ENCODE measurements around the gene PUSL1. TPM values are rescaled to one million over a fixed set of nuclear protein-coding genes. Genes with fewer than 3 reads are reported as not detected.

Gene PUSL1
- polyA plus RNA-seq, 1 donor (not counting 4 experiments of a cell fraction or from before 2014, with no cell fraction given): 11.4 TPM

DNA sequence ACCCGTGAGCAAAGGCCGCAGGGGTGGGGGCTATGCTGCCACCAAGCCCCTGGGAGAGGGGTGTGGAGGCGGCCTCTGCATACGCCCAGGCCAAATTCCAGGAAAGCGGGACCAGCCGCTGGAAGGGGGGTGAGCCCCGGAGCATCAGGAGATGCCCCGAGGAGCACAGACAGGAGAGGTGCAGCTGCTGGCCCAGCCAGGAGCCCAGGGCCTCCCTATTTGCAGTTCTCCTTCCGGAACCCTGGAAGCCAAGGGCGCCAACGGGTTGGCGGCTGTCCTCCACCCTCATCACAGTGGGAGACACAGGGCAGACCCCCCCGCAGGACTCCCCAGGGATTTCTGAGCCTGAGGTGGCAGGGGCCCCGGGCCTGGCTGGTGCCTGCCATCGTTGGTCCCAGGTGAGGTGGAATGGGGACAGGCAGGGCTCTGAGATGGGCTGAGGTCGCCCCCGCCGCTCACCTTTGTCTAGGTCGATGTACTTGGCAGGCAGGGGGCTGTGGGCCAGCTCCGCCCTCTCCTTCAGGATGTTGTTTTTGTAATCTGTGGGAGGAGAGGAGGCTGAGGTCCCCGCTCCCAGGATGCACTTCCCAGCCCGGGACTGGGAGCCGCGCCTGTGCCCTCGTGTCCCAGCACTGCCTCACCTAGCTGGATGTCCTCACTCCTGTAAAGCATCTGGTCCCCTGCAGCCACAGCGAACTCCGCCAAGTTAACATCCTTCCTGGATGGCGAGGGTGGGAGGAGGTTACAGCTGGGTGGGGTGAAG is 45.2 kb downstream of the PUSL1 start:
- H3K27me3 ChIP-seq (ENCODE audit: control insufficient read depth, extremely low read depth, insufficient read depth, low read length): peaks cover 8% of the 10 kb centered on the region
- H3K9ac ChIP-seq (ENCODE audit: control insufficient read depth, extremely low read depth, insufficient read depth, low read length): no peak overlapping the region
- DNase-seq (ENCODE audit: low read depth, low spot score) (no peak), FAIRE-seq (no peak)
- dilution Hi-C loops (cut with MboI; ENCODE audit: extremely low pct_ligation_motif_present, low sequenced_read_pairs): no loop called here
- no peaks in the 10 kb centered on the region for H4K20me1 ChIP-seq (ENCODE audit: control insufficient read depth, extremely low read depth, insufficient read depth, low read length)
- H3K9me1 ChIP-seq (ENCODE audit: control insufficient read depth, extremely low read depth, insufficient read depth, low read length): no peaks in the 10 kb centered on the region
- H3K4me2 ChIP-seq (ENCODE audit: control insufficient read depth, extremely low read depth, insufficient read depth, low read depth, low read length): no peak overlapping the region
- peaks cover 3% of the 10 kb centered on the region for H3K79me2 ChIP-seq (ENCODE audit: control insufficient read depth, insufficient read depth, low read length)
- no peaks in the 10 kb centered on the region for H3K36me3 ChIP-seq (ENCODE audit: control insufficient read depth in 2 of 2, extremely low read depth in 1 of 2, insufficient read depth in 2 of 2, low read length in 2 of 2)
- no peak overlapping the region for H3K27ac ChIP-seq (ENCODE audit: control insufficient read depth, insufficient read depth, low read length)
- H3K4me1 ChIP-seq (ENCODE audit: control insufficient read depth, extremely low read depth, insufficient read depth, low read length): peaks cover 6% of the 10 kb centered on the region
- TF ChIP-seq EZH2 (IDR thresholded peaks at IDR 0.05; ENCODE audit: low read length): no peak
- TF ChIP-seq, protein P1, sequence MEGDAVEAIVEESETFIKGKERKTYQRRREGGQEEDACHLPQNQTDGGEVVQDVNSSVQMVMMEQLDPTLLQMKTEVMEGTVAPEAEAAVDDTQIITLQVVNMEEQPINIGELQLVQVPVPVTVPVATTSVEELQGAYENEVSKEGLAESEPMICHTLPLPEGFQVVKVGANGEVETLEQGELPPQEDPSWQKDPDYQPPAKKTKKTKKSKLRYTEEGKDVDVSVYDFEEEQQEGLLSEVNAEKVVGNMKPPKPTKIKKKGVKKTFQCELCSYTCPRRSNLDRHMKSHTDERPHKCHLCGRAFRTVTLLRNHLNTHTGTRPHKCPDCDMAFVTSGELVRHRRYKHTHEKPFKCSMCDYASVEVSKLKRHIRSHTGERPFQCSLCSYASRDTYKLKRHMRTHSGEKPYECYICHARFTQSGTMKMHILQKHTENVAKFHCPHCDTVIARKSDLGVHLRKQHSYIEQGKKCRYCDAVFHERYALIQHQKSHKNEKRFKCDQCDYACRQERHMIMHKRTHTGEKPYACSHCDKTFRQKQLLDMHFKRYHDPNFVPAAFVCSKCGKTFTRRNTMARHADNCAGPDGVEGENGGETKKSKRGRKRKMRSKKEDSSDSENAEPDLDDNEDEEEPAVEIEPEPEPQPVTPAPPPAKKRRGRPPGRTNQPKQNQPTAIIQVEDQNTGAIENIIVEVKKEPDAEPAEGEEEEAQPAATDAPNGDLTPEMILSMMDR (optimal IDR thresholded peaks at IDR 0.05 in 1 of 3, IDR thresholded peaks at IDR 0.05 in 1 of 3, conservative IDR thresholded peaks at IDR 0.05 in 1 of 3; ENCODE audit: extremely low read depth in 1 of 3, insufficient read depth in 2 of 3, low read length in 3 of 3): no peak
- no peaks in the 10 kb centered on the region for H3K9me3 ChIP-seq (ENCODE audit: control insufficient read depth, low read depth, low read length)
- H3K4me3 ChIP-seq (ENCODE audit: control insufficient read depth in 2 of 3, extremely low read depth in 1 of 3, insufficient read depth in 2 of 3, low read depth in 1 of 3, low read length in 3 of 3): no peak overlapping the region
- H2AFZ ChIP-seq (ENCODE audit: control insufficient read depth, low read length): no peak overlapping the region

DNA sequence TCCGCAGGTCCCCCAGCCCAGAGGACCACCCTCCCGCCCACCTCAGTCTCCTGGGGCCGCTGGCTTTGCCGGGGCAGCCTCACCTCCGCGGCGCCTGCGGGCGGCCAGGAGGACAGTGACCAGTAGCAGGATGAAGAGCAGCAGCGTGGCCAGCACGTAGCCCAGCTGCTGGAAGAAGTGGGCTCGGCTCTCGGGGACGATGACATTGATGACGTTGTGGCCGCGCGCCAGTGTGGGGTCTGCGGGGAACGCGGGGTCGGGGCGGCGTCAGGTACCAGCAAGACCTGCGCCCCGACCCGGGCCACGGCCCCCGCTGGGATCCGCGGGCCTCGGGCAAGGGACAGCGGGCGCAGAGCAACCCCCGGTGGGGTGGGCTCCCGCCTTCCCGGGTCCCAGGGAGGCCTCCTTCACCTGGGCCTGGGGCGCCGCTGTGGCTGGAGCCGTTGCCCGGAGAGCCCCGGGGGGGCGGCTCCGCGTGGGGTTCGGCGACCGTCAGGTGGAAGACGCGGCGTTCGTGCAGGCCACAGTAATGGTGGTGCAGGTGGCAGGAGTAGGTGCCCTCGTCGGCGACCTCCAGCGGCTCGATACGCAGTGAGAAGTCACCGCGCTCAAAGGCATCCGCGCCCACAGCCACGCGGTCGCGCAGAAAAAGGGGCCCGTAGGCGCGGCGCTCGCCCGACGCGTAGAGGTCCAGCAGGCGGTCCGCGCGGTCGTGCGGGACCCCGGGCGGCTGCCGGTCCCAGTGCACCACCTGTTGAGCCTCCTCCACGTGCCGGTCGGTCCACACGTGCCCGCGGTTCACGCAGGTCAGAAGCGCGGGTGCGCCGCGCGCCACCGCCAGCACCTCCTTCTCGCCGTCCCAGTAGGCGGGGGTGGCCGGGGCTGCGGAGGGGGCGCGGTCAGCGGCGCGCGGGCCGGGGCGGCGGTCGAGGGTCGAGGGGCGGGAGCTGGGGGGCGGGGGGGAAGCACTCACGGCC is 46.2 kb downstream of the PUSL1 start:
- H3K27ac ChIP-seq (ENCODE audit: control insufficient read depth, insufficient read depth, low read length): no peak overlapping the region
- TF ChIP-seq EZH2 (IDR thresholded peaks at IDR 0.05; ENCODE audit: low read length): no peak
- TF ChIP-seq, protein P1 (optimal IDR thresholded peaks at IDR 0.05 in 1 of 3, IDR thresholded peaks at IDR 0.05 in 1 of 3, conservative IDR thresholded peaks at IDR 0.05 in 1 of 3; ENCODE audit: extremely low read depth in 1 of 3, insufficient read depth in 2 of 3, low read length in 3 of 3): no peak
- H3K36me3 ChIP-seq (ENCODE audit: control insufficient read depth in 2 of 2, extremely low read depth in 1 of 2, insufficient read depth in 2 of 2, low read length in 2 of 2): no peaks in the 10 kb centered on the region
- H3K4me1 ChIP-seq (ENCODE audit: control insufficient read depth, extremely low read depth, insufficient read depth, low read length): peaks cover 9% of the 10 kb centered on the region
- FAIRE-seq: no peak
- H3K9me3 ChIP-seq (ENCODE audit: control insufficient read depth, low read depth, low read length): no peaks in the 10 kb centered on the region
- DNase-seq (ENCODE audit: low read depth, low spot score): no peak
- H3K4me3 ChIP-seq (ENCODE audit: control insufficient read depth in 2 of 3, extremely low read depth in 1 of 3, insufficient read depth in 2 of 3, low read depth in 1 of 3, low read length in 3 of 3): no peak overlapping the region
- H3K4me2 ChIP-seq (ENCODE audit: control insufficient read depth, extremely low read depth, insufficient read depth, low read depth, low read length): no peak overlapping the region
- H3K27me3 ChIP-seq (ENCODE audit: control insufficient read depth, extremely low read depth, insufficient read depth, low read length): peaks cover 8% of the 10 kb centered on the region
- H3K79me2 ChIP-seq (ENCODE audit: control insufficient read depth, insufficient read depth, low read length): no peaks in the 10 kb centered on the region
- H4K20me1 ChIP-seq (ENCODE audit: control insufficient read depth, extremely low read depth, insufficient read depth, low read length): no peaks in the 10 kb centered on the region
- dilution Hi-C loops (cut with MboI; ENCODE audit: extremely low pct_ligation_motif_present, low sequenced_read_pairs): no loop called here
- H2AFZ ChIP-seq (ENCODE audit: control insufficient read depth, low read length): no peak overlapping the region
- H3K9ac ChIP-seq (ENCODE audit: control insufficient read depth, extremely low read depth, insufficient read depth, low read length): no peak overlapping the region
- no peaks in the 10 kb centered on the region for H3K9me1 ChIP-seq (ENCODE audit: control insufficient read depth, extremely low read depth, insufficient read depth, low read length)

All from keratinocyte (primary cell).